ENCODE measurements around the gene ZNF648.
A peak's percentile ranks its signal among the peaks of the same experiment; 100 is the strongest.
"Not testable (repeated sequence)": the region's sequence is repeated elsewhere in the genome, so short reads cannot be mapped to it uniquely, and the experiment has no call there.

Gene ZNF648

GRCh38 chr1:182069028-182069466 is 7.5 kb upstream of the ZNF648 start:
- DNase-seq = no peak

- no peak for DNase-seq
Observed at GRCh38 chr1:182066934-182067333, 5.4 kb upstream of the ZNF648 start.

- no peak for DNase-seq
Observed at GRCh38 chr1:182065126-182065845, 3.8 kb upstream of the ZNF648 start.

- no peak for DNase-seq
Observed at GRCh38 chr1:182064611-182065010, 3.1 kb upstream of the ZNF648 start.

GRCh38 chr1:182062223-182062622 is 711 bp upstream of the ZNF648 start:
- no peak for DNase-seq

- no peak for DNase-seq
Observed at GRCh38 chr1:182060877-182061276, 635 bp downstream of the ZNF648 start.

- no peak for DNase-seq
Observed at GRCh38 chr1:182059936-182060335, 1.6 kb downstream of the ZNF648 start.

GRCh38 chr1:182056601-182057366 is 4.7 kb downstream of the ZNF648 start:
- DNase-seq = no peak

GRCh38 chr1:182054698-182055326 is 6.7 kb downstream of the ZNF648 start:
- DNase-seq = peak; percentile 58

GRCh38 chr1:182052355-182052754 is 9.2 kb downstream of the ZNF648 start:
- DNase-seq = no peak

GRCh38 chr1:182051938-182052337 is 9.6 kb downstream of the ZNF648 start:
- DNase-seq = no peak

- no peak for DNase-seq
Observed at GRCh38 chr1:182050481-182051448, 10.7 kb downstream of the ZNF648 start.

GRCh38 chr1:182048562-182048961 is 12.9 kb downstream of the ZNF648 start:
- no peak for DNase-seq

- DNase-seq = no peak
Observed at GRCh38 chr1:182046763-182047162, 14.7 kb downstream of the ZNF648 start.

GRCh38 chr1:182045481-182045880 is 16.0 kb downstream of the ZNF648 start:
- not testable (repeated sequence) for DNase-seq

GRCh38 chr1:182041615-182042014 is 19.9 kb downstream of the ZNF648 start:
- DNase-seq = no peak

GRCh38 chr1:182038220-182038619 is 23.3 kb downstream of the ZNF648 start:
- no peak for DNase-seq

GRCh38 chr1:182035097-182035770 is 26.3 kb downstream of the ZNF648 start:
- DNase-seq = no peak

- DNase-seq = no peak
Observed at GRCh38 chr1:182032251-182032650, 29.3 kb downstream of the ZNF648 start.

GRCh38 chr1:182029379-182030331 is 31.9 kb downstream of the ZNF648 start:
- peak; percentile 98 for DNase-seq

GRCh38 chr1:182029002-182029378 is 32.5 kb downstream of the ZNF648 start:
- peak; percentile 3 for DNase-seq

Measured in CD4-positive, alpha-beta T cell treated with Interleukin-12 subunit alpha and Interleukin-12 subunit beta, for 1 hour (primary cell).